Measurements from ENCODE around the gene C2orf80. TPM values are rescaled to one million over a fixed set of nuclear protein-coding genes. Genes with fewer than 3 reads are reported as not detected.

Gene C2orf80
- total RNA-seq, 2 experiments from 2014 or later: not detected

GRCh38 chr2:208150094-208150493 is 39.7 kb downstream of the C2orf80 start:
- H3K36me3 ChIP-seq (ENCODE audit: insufficient read depth, low read length): no peaks in the 10 kb centered on the region
- intact Hi-C loops (cut with micrococcal nuclease; ENCODE audit: unreplicated experiment): no loop called here
- H3K4me1 ChIP-seq (ENCODE audit: insufficient read depth, low read length, poor library complexity, severe bottlenecking): no peaks in the 10 kb centered on the region
- H3K4me3 ChIP-seq (ENCODE audit: low read depth, low read length, poor library complexity, severe bottlenecking): no peak overlapping the region
- DNase-seq (ENCODE audit: low spot score): no peak
- no peaks in the 10 kb centered on the region for H3K9me2 ChIP-seq (ENCODE audit: insufficient read depth, low read length)
- H2AFZ ChIP-seq (ENCODE audit: low read length): no peak overlapping the region
- BruUV-seq (replicated peaks): no TSS peak
- H3K9me3 ChIP-seq (ENCODE audit: low read length): no peaks in the 10 kb centered on the region
- no peak for TF ChIP-seq CTCF (conservative IDR thresholded peaks at IDR 0.05; ENCODE audit: low read length)
- TF ChIP-seq EZH2phosphoT487 (IDR thresholded peaks at IDR 0.05; ENCODE audit: borderline replicate concordance, low read depth, low read length): no peak
- ChIA-PET CTCF (ENCODE audit: unreplicated experiment) (no interaction called here), POLR2A (interaction anchor here (0.6 kb wide), 1 partner anchor 57 kb away, joined by 3 read pairs; no protein-coding TSS in a partner anchor)
- H3K4me2 ChIP-seq (ENCODE audit: low read length): no peak overlapping the region
- no peak overlapping the region for H3K27ac ChIP-seq (ENCODE audit: low read depth, low read length, poor library complexity, severe bottlenecking)
- no peaks in the 10 kb centered on the region for H4K20me1 ChIP-seq (ENCODE audit: insufficient read depth, low read length)
- no peaks in the 10 kb centered on the region for H3K79me2 ChIP-seq (ENCODE audit: insufficient read depth, low read depth, low read length)

- Histone ChIP-seq H3K27ac (ENCODE audit: low read depth, low read length, poor library complexity, severe bottlenecking) (no peak overlapping the region), H3K36me3 (ENCODE audit: insufficient read depth, low read length) (no peaks in the 10 kb centered on the region), H3K4me3 (ENCODE audit: low read depth, low read length, poor library complexity, severe bottlenecking) (no peak overlapping the region), H2AFZ (ENCODE audit: low read length) (no peak overlapping the region), H3K4me2 (ENCODE audit: low read length) (no peak overlapping the region), H3K9me2 (ENCODE audit: insufficient read depth, low read length) (no peaks in the 10 kb centered on the region), H3K79me2 (ENCODE audit: insufficient read depth, low read depth, low read length) (no peaks in the 10 kb centered on the region), H3K9me3 (ENCODE audit: low read length) (no peaks in the 10 kb centered on the region), H3K4me1 (ENCODE audit: insufficient read depth, low read length, poor library complexity, severe bottlenecking) (no peaks in the 10 kb centered on the region), H4K20me1 (ENCODE audit: insufficient read depth, low read length) (no peaks in the 10 kb centered on the region)
- CTCF ChIA-PET (ENCODE audit: unreplicated experiment): interaction anchor here (0.6 kb wide), 1 partner anchor 55 kb away, joined by 3 read pairs; no protein-coding TSS in a partner anchor
- intact Hi-C loops (cut with micrococcal nuclease; ENCODE audit: unreplicated experiment): no loop called here
- TF ChIP-seq CTCF (conservative IDR thresholded peaks at IDR 0.05; ENCODE audit: low read length) (no peak), EZH2phosphoT487 (IDR thresholded peaks at IDR 0.05; ENCODE audit: borderline replicate concordance, low read depth, low read length) (no peak)
- BruUV-seq (replicated peaks): no TSS peak
- POLR2A ChIA-PET: interaction anchor here (0.6 kb wide), 2 partner anchors 39 to 1910 kb away, joined by 3 read pairs; no protein-coding TSS in a partner anchor
- DNase-seq (ENCODE audit: low spot score): no peak
Observed at GRCh38 chr2:208148803-208149202, 41.0 kb downstream of the C2orf80 start.

- no peak overlapping the region for H3K4me3 ChIP-seq (ENCODE audit: low read depth, low read length, poor library complexity, severe bottlenecking)
- H2AFZ ChIP-seq (ENCODE audit: low read length): no peak overlapping the region
- POLR2A ChIA-PET: no interaction called here
- H3K9me3 ChIP-seq (ENCODE audit: low read length): no peaks in the 10 kb centered on the region
- no TSS peak for BruUV-seq (replicated peaks)
- no peaks in the 10 kb centered on the region for H3K36me3 ChIP-seq (ENCODE audit: insufficient read depth, low read length)
- no peak overlapping the region for H3K27ac ChIP-seq (ENCODE audit: low read depth, low read length, poor library complexity, severe bottlenecking)
- no peak for DNase-seq (ENCODE audit: low spot score)
- intact Hi-C loops (cut with micrococcal nuclease; ENCODE audit: unreplicated experiment): no loop called here
- H4K20me1 ChIP-seq (ENCODE audit: insufficient read depth, low read length): no peaks in the 10 kb centered on the region
- no peaks in the 10 kb centered on the region for H3K4me1 ChIP-seq (ENCODE audit: insufficient read depth, low read length, poor library complexity, severe bottlenecking)
- H3K4me2 ChIP-seq (ENCODE audit: low read length): no peak overlapping the region
- CTCF ChIA-PET (ENCODE audit: unreplicated experiment): no interaction called here
- no peaks in the 10 kb centered on the region for H3K79me2 ChIP-seq (ENCODE audit: insufficient read depth, low read depth, low read length)
- TF ChIP-seq CTCF (conservative IDR thresholded peaks at IDR 0.05; ENCODE audit: low read length) (no peak), EZH2phosphoT487 (IDR thresholded peaks at IDR 0.05; ENCODE audit: borderline replicate concordance, low read depth, low read length) (no peak)
- no peaks in the 10 kb centered on the region for H3K9me2 ChIP-seq (ENCODE audit: insufficient read depth, low read length)
Observed at GRCh38 chr2:208147759-208148158, 42.1 kb downstream of the C2orf80 start.
